Trophoblast cell (in vitro differentiated cells and primary cell): ENCODE data around the gene ADAMTS15.

Source experiments
- DNase-seq, 2 donors: peaks; one replicate each; pipeline ENCODE4 v3.0.0-alpha.2; 2016
- H2AFZ ChIP-seq: 2 replicates; pipeline ENCODE4 v1.6.1; 2013; ENCODE audit warnings: low read length, moderate library complexity, mild to moderate bottlenecking; ENCODE audit not compliant: insufficient read depth, poor library complexity
- H2AK5ac ChIP-seq: 2 replicates; pipeline ENCODE4 v1.6.1; 2013; ENCODE audit warnings: mild to moderate bottlenecking, low read length
- H2BK120ac ChIP-seq: 2 replicates; pipeline ENCODE4 v1.6.1; 2013; ENCODE audit warnings: low read length, mild to moderate bottlenecking, moderate library complexity; ENCODE audit not compliant: insufficient read depth, poor library complexity
- H2BK12ac ChIP-seq: 2 replicates; pipeline ENCODE4 v1.6.1; 2013; ENCODE audit warnings: mild to moderate bottlenecking, low read length, moderate library complexity
- H2BK5ac ChIP-seq: 2 replicates; pipeline ENCODE4 v1.6.1; 2013; ENCODE audit warnings: low read length, low read depth, moderate library complexity, mild to moderate bottlenecking; ENCODE audit not compliant: poor library complexity
- H3K14ac ChIP-seq: 2 replicates; pipeline ENCODE4 v1.6.1; 2013; ENCODE audit warnings: mild to moderate bottlenecking, low read length
- H3K18ac ChIP-seq: 2 replicates; pipeline ENCODE4 v1.6.1; 2013; ENCODE audit warnings: mild to moderate bottlenecking, low read length
- H3K23ac ChIP-seq: 2 replicates; pipeline ENCODE4 v1.6.1; 2013; ENCODE audit warnings: low read length
- H3K27ac ChIP-seq: 2 replicates; pipeline ENCODE4 v1.5.1; 2013; ENCODE audit warnings: low read depth, mild to moderate bottlenecking, inconsistent platforms, low read length, moderate library complexity
- H3K27me3 ChIP-seq: 2 replicates; pipeline ENCODE4 v1.6.1; 2013; ENCODE audit warnings: inconsistent platforms, mild to moderate bottlenecking, low read length, moderate library complexity; ENCODE audit not compliant: insufficient read depth
- H3K36me3 ChIP-seq, 2 experiments: 1 replicate in 1 of 2; 2 replicates in 1 of 2; pipeline ENCODE4 v1.6.1; 2013; ENCODE audit warnings: low read length in 2 of 2, mild to moderate bottlenecking in 2 of 2, moderate library complexity in 1 of 2; ENCODE audit not compliant: insufficient read depth in 2 of 2, control insufficient read depth in 1 of 2
- H3K4ac ChIP-seq: 2 replicates; pipeline ENCODE4 v1.6.1; 2013; ENCODE audit warnings: low read depth, mild to moderate bottlenecking, low read length, moderate library complexity
- H3K4me1 ChIP-seq, 2 experiments: 1 replicate in 1 of 2; 2 replicates in 1 of 2; pipeline ENCODE4 v1.6.1; 2013; ENCODE audit warnings: low read length in 2 of 2, mild to moderate bottlenecking in 2 of 2, moderate library complexity in 1 of 2; ENCODE audit not compliant: insufficient read depth in 2 of 2, control insufficient read depth in 1 of 2
- H3K4me2 ChIP-seq: 2 replicates; pipeline ENCODE4 v1.6.1; 2013; ENCODE audit warnings: inconsistent platforms, mild to moderate bottlenecking, low read length, moderate library complexity
- H3K4me3 ChIP-seq: 2 replicates; pipeline ENCODE4 v1.5.1; 2013; ENCODE audit warnings: mild to moderate bottlenecking, low read depth, low read length, inconsistent platforms
- H3K79me1 ChIP-seq: one replicate; pipeline ENCODE4 v1.6.1; 2013; ENCODE audit warnings: low read length
- H3K79me2 ChIP-seq: 2 replicates; pipeline ENCODE4 v1.6.1; 2013; ENCODE audit warnings: low read length, mild to moderate bottlenecking; ENCODE audit not compliant: control insufficient read depth, insufficient read depth, poor library complexity
- H3K9ac ChIP-seq: 2 replicates; pipeline ENCODE4 v1.6.1; 2013; ENCODE audit warnings: mild to moderate bottlenecking, low read length
- H3K9me3 ChIP-seq: 2 replicates; pipeline ENCODE4 v1.6.1; 2013; ENCODE audit warnings: low read depth, mild to moderate bottlenecking, control low read depth, inconsistent platforms, low read length; ENCODE audit not compliant: insufficient read depth
- H4K12ac ChIP-seq: 2 replicates; pipeline ENCODE4 v1.6.1; 2013; ENCODE audit warnings: low read depth, mild to moderate bottlenecking, low read length, moderate library complexity
- H4K8ac ChIP-seq: 2 replicates; pipeline ENCODE4 v1.6.1; 2013; ENCODE audit warnings: low read depth, mild to moderate bottlenecking, low read length, moderate library complexity
- H4K91ac ChIP-seq: one replicate; pipeline ENCODE4 v1.6.1; 2013; ENCODE audit warnings: low read depth, mild to moderate bottlenecking, low read length, moderate library complexity
- WGBS: extraction: QIAGEN DNeasy Blood & Tissue Kit; methylation state at CpG from one replicate; pipeline ENCODE4 v1.1.7; 2013; ENCODE audit warnings: missing lambda C conversion rate; ENCODE audit not compliant: insufficient read length, insufficient coverage; ENCODE audit errors: extremely low coverage; 5-methylcytosine and 5-hydroxymethylcytosine counted together

The ADAMTS15 gene

GRCh38 chr11:130415731-130416529 is 32.5 kb upstream of the ADAMTS15 start:
- Histone ChIP-seq H3K4me2 (no peak overlapping the region), H3K4me3 (no peak overlapping the region), H3K4me1 (no peaks in the 10 kb centered on the region), H3K9me3 (peaks cover 1% of the 10 kb centered on the region), H3K79me1 (no peaks in the 10 kb centered on the region), H2BK12ac (no peak overlapping the region), H4K91ac (no peak overlapping the region), H3K27me3 (no peaks in the 10 kb centered on the region), H3K79me2 (no peaks in the 10 kb centered on the region), H2AK5ac (no peak overlapping the region), H3K4ac (no peak overlapping the region), H3K14ac (no peak overlapping the region), H3K9ac (no peak overlapping the region), H3K23ac (no peak overlapping the region), H3K36me3 (no peaks in the 10 kb centered on the region), H2BK5ac (no peak overlapping the region), H4K12ac (no peak overlapping the region), H3K18ac (no peak overlapping the region), H2BK120ac (no peak overlapping the region), H3K27ac (no peak overlapping the region), H4K8ac (no peak overlapping the region), H2AFZ (no peak overlapping the region)
- WGBS: no CpG with 5 or more reads among the region's 37 CpGs
- DNase-seq: no peak

DNA sequence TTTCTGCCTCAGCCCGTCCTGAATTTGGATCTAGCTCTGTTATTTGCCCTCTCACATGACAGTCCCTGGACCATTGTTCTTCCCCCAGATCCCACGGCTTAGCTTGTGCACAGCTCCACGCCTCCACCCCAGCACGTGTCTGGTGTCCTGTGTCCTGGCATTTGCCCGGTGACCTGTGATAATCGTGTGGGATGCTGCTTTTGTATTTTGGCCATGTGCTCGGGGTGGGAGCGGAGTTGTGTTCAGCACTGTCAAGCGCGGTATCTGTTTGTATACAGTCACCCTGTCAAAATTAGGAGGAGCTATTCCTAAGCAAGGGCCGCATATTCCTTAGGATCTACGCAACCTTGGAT is 31.9 kb upstream of the ADAMTS15 start:
- no peak overlapping the region for H4K8ac ChIP-seq
- no peak overlapping the region for H3K18ac ChIP-seq
- H2BK120ac ChIP-seq: no peak overlapping the region
- H4K12ac ChIP-seq: no peak overlapping the region
- H3K9me3 ChIP-seq: peaks cover 1% of the 10 kb centered on the region
- H3K4me3 ChIP-seq: no peak overlapping the region
- no peaks in the 10 kb centered on the region for H3K4me1 ChIP-seq
- H2BK12ac ChIP-seq: no peak overlapping the region
- H2AFZ ChIP-seq: no peak overlapping the region
- no peaks in the 10 kb centered on the region for H3K27me3 ChIP-seq
- H3K4me2 ChIP-seq: no peak overlapping the region
- no peaks in the 10 kb centered on the region for H3K36me3 ChIP-seq
- WGBS: no CpG with 5 or more reads among the region's 12 CpGs
- no peak overlapping the region for H3K23ac ChIP-seq
- H3K27ac ChIP-seq: no peak overlapping the region
- H3K79me1 ChIP-seq: no peaks in the 10 kb centered on the region
- no peak overlapping the region for H3K4ac ChIP-seq
- H3K79me2 ChIP-seq: no peaks in the 10 kb centered on the region
- H2AK5ac ChIP-seq: no peak overlapping the region
- no peak overlapping the region for H2BK5ac ChIP-seq
- H3K14ac ChIP-seq: no peak overlapping the region
- no peak overlapping the region for H4K91ac ChIP-seq
- H3K9ac ChIP-seq: no peak overlapping the region
- DNase-seq: no peak

DNA sequence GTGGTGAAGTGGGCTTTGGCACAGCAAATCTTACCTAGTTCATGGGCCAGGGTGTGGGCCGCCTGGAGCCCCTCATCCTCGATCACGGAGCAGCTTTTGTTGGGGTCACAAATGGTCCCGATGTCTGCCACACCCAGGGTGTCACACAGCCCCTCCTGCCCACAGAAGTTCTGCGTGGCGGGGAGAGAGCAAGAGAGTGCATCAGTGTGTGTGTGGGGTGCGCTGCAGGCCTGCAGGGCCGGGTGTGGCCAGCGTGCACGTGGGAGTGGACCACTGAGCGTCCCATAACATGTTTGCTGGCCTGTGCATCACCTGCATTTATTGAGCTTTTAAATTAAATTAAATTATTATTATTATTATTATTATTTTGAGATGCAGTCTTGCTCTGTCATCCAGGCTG is 31.5 kb upstream of the ADAMTS15 start:
- Histone ChIP-seq H2AFZ (no peak overlapping the region), H3K23ac (no peak overlapping the region)

DNA sequence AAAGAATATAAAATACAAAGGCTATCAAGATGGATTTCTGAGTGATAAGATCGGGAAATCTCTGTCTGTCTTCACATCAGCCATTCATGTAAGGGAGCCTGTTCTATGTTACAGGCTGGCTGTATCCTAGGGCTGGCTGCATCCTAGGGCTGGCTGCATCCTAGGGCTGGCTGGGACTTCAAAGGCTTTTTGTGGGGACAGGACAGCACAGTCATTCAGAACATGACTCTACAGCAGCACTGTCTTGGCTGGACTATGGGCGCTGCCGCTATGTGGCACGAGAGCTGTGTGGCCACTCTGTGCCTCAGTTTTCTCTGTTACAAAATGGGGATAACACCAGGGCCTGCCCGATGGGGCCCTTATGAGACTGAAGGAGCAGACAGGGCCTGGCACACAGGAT is 30.2 kb upstream of the ADAMTS15 start:
- H3K4me3 ChIP-seq: no peak overlapping the region
- H2BK5ac ChIP-seq: no peak overlapping the region
- no peak overlapping the region for H4K12ac ChIP-seq
- H2AK5ac ChIP-seq: no peak overlapping the region
- no peak overlapping the region for H3K4ac ChIP-seq
- H2AFZ ChIP-seq: no peak overlapping the region
- no peak overlapping the region for H4K8ac ChIP-seq
- H3K27ac ChIP-seq: no peak overlapping the region
- no peak overlapping the region for H3K18ac ChIP-seq
- no peak overlapping the region for H2BK12ac ChIP-seq
- H3K79me2 ChIP-seq: no peaks in the 10 kb centered on the region
- H3K27me3 ChIP-seq: no peaks in the 10 kb centered on the region
- no peak overlapping the region for H3K9ac ChIP-seq
- no peaks in the 10 kb centered on the region for H3K36me3 ChIP-seq
- H3K9me3 ChIP-seq: peaks cover 1% of the 10 kb centered on the region
- no peak overlapping the region for H3K23ac ChIP-seq
- H3K79me1 ChIP-seq: no peaks in the 10 kb centered on the region
- no CpG with 5 or more reads among the region's 5 CpGs for WGBS
- H3K4me1 ChIP-seq: no peaks in the 10 kb centered on the region
- H2BK120ac ChIP-seq: no peak overlapping the region
- H4K91ac ChIP-seq: no peak overlapping the region
- DNase-seq: no peak
- no peak overlapping the region for H3K14ac ChIP-seq
- no peak overlapping the region for H3K4me2 ChIP-seq

More for the DNA sequence above, 31.5 kb upstream of the ADAMTS15 start:
- no peaks in the 10 kb centered on the region for H3K79me1 ChIP-seq
- no peaks in the 10 kb centered on the region for H3K27me3 ChIP-seq
- no peaks in the 10 kb centered on the region for H3K79me2 ChIP-seq
- H2BK5ac ChIP-seq: no peak overlapping the region
- no peak overlapping the region for H3K4me3 ChIP-seq
- DNase-seq: no peak
- H3K14ac ChIP-seq: no peak overlapping the region
- no peak overlapping the region for H3K18ac ChIP-seq
- H2BK120ac ChIP-seq: no peak overlapping the region
- no peak overlapping the region for H3K4ac ChIP-seq
- no peaks in the 10 kb centered on the region for H3K4me1 ChIP-seq
- no CpG with 5 or more reads among the region's 11 CpGs for WGBS
- H3K27ac ChIP-seq: no peak overlapping the region
- no peak overlapping the region for H3K9ac ChIP-seq
- H4K8ac ChIP-seq: no peak overlapping the region
- H3K9me3 ChIP-seq: peaks cover 1% of the 10 kb centered on the region
- no peak overlapping the region for H3K4me2 ChIP-seq
- H4K12ac ChIP-seq: no peak overlapping the region
- H2AK5ac ChIP-seq: no peak overlapping the region
- no peak overlapping the region for H2BK12ac ChIP-seq
- no peak overlapping the region for H4K91ac ChIP-seq
- no peaks in the 10 kb centered on the region for H3K36me3 ChIP-seq
